Subcutaneous adipose tissue (tissue), 4 donors: ENCODE results near the gene DSN1. TPM values are rescaled to one million over a fixed set of nuclear protein-coding genes. Genes with fewer than 3 reads are reported as not detected.

ENCODE experiments used
- total RNA-seq, 4 donors: library from RNA; depleted of rRNA; stranded (reverse); fragments of >200 nt; gene quantifications; one replicate each; pipeline ENCODE4 v1.1.0, GENCODE V29; 2016
- TF ChIP-seq, protein P1 (sequence below): fragments of 450-650 bp; IDR thresholded peaks from one replicate; pipeline ENCODE4 v1.5.1; 2016; ENCODE audit warnings: low read depth, mild to moderate bottlenecking, control low read depth, antibody characterized with exemption, moderate library complexity

The DSN1 gene
- total RNA-seq, 4 donors from 2014 or later = 7.3 to 10.7 (median 9.8) TPM

DNA sequence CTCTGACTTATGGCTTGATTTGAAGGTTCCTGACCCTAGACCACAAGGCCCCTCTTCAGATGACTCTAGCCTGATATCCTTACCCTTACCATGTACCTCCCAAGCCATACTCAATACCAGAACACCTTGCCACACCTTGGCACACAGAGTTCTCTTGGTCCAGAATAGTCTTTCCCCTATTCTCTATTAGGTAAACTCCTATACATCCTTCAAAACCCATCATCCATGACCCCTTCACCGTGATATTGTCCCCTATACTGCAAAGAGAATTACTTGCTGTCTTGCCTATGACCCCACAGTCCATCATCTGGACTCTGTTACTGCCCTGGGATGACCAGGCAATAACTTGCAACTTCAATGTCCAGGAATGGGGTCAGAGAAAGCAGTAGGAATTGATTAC, 31.8 kb upstream of the DSN1 start:
- TF ChIP-seq, protein P1, sequence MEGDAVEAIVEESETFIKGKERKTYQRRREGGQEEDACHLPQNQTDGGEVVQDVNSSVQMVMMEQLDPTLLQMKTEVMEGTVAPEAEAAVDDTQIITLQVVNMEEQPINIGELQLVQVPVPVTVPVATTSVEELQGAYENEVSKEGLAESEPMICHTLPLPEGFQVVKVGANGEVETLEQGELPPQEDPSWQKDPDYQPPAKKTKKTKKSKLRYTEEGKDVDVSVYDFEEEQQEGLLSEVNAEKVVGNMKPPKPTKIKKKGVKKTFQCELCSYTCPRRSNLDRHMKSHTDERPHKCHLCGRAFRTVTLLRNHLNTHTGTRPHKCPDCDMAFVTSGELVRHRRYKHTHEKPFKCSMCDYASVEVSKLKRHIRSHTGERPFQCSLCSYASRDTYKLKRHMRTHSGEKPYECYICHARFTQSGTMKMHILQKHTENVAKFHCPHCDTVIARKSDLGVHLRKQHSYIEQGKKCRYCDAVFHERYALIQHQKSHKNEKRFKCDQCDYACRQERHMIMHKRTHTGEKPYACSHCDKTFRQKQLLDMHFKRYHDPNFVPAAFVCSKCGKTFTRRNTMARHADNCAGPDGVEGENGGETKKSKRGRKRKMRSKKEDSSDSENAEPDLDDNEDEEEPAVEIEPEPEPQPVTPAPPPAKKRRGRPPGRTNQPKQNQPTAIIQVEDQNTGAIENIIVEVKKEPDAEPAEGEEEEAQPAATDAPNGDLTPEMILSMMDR = no peak

DNA sequence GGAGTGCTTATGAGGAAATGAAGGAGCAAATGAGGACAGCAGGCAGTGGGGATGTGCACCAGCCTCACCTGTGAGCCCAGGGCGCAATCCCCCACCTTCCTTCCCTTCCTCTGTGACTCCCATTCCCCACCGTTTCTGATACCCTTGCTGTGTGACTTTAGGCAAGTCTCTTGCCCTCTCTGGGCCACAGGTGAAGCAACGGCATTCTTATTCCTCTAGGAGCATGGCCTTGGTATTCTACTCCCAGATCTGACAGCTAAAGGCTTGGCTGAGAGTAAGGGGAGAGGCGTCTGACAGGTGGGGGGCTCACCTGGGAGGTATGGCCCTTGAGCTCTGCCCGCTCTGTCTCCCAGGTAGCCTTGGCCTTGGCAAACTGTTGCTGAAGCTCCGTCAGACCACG, 30.9 kb upstream of the DSN1 start:
- TF ChIP-seq, protein P1 = no peak

DNA sequence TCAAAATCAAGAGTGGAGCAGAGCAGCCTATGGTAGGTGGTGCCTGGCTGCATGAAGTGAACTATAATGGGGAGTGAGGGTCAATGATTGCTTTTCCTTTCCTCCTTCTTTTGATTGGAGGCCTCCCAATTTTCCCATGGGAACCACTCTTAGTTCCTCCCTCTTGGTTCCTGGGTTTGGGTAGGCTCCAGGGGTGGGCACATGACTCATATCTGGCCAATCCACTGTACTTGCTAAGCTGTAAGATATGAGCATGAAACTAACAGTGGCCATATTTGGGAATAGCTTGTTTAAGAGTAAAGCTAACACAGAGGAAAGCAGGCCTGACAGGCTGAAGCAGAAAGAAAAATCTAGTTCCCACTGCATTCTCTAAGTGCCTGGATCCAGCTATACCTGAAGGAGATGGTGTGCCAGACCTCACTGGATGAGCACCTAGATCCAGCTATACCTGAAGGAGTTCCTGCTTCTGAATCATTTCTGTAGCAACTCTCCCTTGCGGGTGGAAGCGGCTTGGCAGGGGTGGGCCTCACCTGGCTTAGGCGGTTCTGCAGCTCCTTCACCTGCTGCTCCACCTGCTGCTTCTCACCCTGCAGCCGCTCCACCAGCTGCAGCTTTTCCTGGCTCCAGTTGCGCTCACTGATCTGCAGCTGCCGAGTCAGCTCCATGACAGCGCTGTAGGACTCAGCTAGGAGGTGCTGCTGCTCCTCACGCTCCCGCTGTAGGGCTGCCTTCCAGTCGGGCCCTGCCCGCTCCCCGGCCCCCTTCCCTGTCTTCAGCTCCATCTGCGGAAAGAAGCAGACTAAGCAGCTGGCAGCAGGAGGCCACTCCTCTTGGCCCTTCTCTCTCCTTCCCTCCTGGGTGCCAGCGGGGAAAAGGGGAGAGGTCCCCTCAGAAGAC, 29.0 kb upstream of the DSN1 start:
- TF ChIP-seq, protein P1 = no peak

DNA sequence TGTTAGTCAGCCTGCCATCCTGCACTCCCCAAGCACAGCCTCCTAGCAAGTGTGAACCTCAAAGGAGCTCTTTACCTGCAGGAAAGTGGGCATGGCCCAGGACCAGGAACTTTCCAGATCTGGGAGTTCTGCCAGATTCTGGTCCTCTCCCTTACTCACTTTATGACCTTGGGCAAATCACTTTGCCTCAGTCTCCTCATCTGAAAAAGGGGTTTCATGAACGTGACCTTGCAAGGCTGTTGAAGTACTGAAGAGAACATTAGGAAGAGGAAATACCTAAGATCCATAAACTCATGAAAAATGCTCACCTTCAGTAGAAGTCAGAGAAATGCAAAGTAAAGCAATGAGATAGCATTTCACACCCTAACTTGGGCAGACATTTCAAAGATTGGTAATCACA, 26.8 kb upstream of the DSN1 start:
- TF ChIP-seq, protein P1 = no peak

DNA sequence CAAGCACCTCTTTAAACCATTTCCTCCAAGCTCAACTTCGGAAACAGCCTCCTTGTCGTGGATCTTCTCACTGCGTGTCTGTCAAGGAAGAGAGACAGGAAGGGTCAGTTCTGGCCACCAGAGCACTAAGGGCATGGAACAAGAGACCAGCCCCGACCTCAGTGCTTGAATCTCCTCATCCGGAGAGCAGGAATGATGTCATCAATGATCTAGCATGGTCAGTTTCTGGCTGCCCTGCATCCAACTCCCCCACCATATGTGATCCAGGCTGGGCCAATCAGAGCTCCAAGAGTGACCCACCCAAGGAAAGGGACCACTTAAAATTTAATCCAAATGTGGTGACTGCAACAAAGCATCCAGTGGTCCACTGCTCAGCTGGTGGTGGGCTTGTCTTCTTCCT, 23.3 kb upstream of the DSN1 start:
- TF ChIP-seq, protein P1 = no peak

DNA sequence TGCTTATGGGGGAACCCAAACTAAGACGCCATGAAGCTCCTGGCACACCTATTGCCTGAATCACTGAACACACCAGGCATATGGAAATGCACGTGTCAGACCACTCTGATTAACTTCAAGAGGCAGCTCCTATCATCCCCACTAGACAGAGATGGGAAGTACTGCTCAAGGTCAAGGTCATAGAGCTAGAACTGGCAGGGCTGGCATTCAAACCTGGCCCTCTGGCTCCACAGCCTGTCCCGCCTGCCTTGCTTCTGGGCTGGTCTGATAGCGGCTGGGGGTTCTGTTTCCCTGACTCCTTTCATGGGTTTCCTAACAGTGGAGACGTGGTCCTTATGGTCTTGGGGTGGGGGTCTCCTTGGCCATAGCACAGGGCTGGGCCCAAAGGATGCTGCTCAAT, 22.6 kb upstream of the DSN1 start:
- TF ChIP-seq, protein P1 = no peak

DNA sequence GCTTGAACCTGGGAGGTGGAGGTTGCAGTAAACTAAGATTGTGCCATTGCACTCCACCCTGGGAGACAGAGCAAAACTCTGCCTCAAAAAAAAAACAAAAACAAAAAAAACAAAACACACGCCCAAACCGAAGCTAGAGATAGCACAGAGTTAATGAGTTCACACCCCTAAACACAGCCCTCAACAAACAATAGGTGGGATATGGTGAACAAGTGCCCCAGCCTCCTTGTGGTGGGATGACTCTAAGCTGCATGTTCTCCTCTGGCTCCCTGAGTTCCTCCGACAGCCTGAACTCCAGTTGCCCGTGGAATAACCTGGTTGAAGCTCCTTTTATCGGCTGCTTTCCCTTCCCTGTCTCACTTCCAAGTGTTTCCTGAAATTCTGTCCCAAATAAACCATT, 22.1 kb upstream of the DSN1 start:
- TF ChIP-seq, protein P1 = no peak
